Measurements from ENCODE around the gene CLPX. TPM values are rescaled to one million over a fixed set of nuclear protein-coding genes. Genes with fewer than 3 reads are reported as not detected.

The CLPX gene
- total RNA-seq, 1 experiment from 2014 or later, result 26.2 TPM

DNA sequence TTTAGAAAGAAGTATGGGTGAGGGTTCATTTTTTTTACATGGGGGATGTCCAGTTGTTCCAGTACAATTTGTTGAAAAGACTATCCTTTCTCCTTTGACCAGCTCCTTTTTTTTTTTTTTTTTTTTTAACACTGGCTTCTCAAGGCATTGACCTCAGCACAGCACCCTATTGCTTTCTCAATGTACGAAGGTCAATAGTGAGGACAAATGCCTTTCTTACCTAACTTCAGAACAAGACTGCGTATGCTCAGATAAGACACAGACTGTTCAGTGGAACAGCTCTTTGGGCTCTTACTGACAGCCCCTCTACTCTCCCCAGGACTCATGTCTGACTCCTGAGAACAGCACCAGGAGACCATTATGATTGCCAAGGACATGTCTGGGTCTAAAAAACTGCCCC, 36.6 kb upstream of the CLPX start:
- H3K27me3 ChIP-seq (ENCODE audit: low read length), result no peaks in the 10 kb centered on the region
- no peak overlapping the region for H3K9ac ChIP-seq (ENCODE audit: low read length)
- no peak overlapping the region for H3K27ac ChIP-seq (ENCODE audit: low read length)
- no peaks in the 10 kb centered on the region for H3K36me3 ChIP-seq (ENCODE audit: insufficient read depth, low read length)
- no peaks in the 10 kb centered on the region for H3K9me3 ChIP-seq (ENCODE audit: low read length)
- no peak overlapping the region for H2AFZ ChIP-seq (ENCODE audit: low read length)
- no peak overlapping the region for H3K4me3 ChIP-seq (ENCODE audit: low read length)
- no peak for DNase-seq
- no peaks in the 10 kb centered on the region for H3K4me1 ChIP-seq (ENCODE audit: low read length)
- no peaks in the 10 kb centered on the region for H3K79me2 ChIP-seq (ENCODE audit: low read length)
- H4K20me1 ChIP-seq (ENCODE audit: insufficient read depth, low read depth, low read length), result no peaks in the 10 kb centered on the region
- no peak overlapping the region for H3K4me2 ChIP-seq (ENCODE audit: low read depth, low read length, poor library complexity, severe bottlenecking)
- no peaks in the 10 kb centered on the region for H3K9me2 ChIP-seq (replicated peaks; ENCODE audit: insufficient read depth, low read length)

DNA sequence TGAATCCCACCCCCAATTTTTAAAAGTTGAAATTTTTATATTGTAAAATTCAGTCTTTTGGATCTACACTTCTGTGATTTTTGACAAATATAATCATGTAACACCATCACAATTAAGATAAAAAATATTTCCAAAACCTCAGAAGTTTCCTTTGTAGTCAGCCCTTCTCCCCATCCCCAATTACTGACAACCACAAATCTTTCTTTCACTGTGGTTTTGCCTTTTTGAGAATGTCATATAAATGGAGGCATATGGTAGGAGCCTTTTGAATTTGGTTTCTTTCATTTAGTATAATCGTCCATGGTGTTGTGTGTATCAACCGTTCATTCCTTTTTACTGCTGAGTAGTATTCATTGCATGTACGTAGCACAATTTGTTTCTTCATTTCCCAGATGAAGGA, 34.0 kb upstream of the CLPX start:
- H3K4me1 ChIP-seq (ENCODE audit: low read length), result no peaks in the 10 kb centered on the region
- H3K27ac ChIP-seq (ENCODE audit: low read length), result no peak overlapping the region
- no peaks in the 10 kb centered on the region for H3K9me3 ChIP-seq (ENCODE audit: low read length)
- H3K27me3 ChIP-seq (ENCODE audit: low read length), result no peaks in the 10 kb centered on the region
- no peak overlapping the region for H3K4me3 ChIP-seq (ENCODE audit: low read length)
- H3K9ac ChIP-seq (ENCODE audit: low read length), result no peak overlapping the region
- no peaks in the 10 kb centered on the region for H4K20me1 ChIP-seq (ENCODE audit: insufficient read depth, low read depth, low read length)
- no peak overlapping the region for H3K4me2 ChIP-seq (ENCODE audit: low read depth, low read length, poor library complexity, severe bottlenecking)
- no peaks in the 10 kb centered on the region for H3K9me2 ChIP-seq (replicated peaks; ENCODE audit: insufficient read depth, low read length)
- H3K79me2 ChIP-seq (ENCODE audit: low read length), result no peaks in the 10 kb centered on the region
- H2AFZ ChIP-seq (ENCODE audit: low read length), result no peak overlapping the region
- DNase-seq, result no peak
- H3K36me3 ChIP-seq (ENCODE audit: insufficient read depth, low read length), result no peaks in the 10 kb centered on the region

DNA sequence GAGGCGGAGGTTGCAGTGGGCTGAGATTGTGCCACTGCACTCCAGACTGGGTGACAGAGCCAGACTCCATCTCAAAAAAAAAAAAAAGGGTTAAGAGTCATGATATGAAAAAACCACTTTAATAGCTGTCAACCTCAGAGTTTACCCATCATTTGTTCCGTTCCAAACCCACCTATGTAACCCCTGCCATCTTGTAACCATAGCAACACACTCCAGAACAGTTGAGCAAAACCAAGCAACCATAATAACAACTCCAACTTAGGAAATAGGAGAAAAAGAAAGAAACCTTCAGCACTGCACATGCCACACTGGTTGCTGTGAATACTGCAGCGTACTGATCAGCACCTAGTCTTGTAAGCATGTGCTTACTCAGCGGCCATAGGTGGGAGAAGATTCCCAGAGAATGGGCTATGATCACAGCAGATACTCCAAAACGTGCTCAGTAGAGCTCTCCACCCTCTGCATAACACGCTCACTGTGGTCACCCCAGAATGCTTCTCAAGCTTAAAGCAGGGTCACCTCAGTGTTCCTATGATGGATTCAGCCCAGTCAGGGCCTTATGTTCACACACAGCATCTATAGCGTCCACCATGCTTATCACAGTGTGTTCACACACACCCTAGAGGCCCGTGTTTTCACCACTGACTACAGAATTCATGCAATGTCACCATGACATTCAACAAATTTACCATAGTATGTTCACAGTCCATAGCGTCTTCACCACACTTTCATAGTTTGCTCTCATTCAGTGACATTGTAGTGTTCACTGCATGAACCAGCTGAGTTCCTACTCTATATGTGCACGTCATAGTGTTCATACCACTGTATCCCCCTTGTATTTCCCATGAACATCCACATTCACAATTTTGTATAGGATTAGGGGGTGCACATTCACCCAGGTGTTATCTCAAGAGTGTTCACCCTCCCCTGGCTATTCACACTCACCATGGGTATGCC, 32.7 kb upstream of the CLPX start:
- no peak overlapping the region for H3K4me2 ChIP-seq (ENCODE audit: low read depth, low read length, poor library complexity, severe bottlenecking)
- H4K20me1 ChIP-seq (ENCODE audit: insufficient read depth, low read depth, low read length), result no peaks in the 10 kb centered on the region
- no peak overlapping the region for H2AFZ ChIP-seq (ENCODE audit: low read length)

DNA sequence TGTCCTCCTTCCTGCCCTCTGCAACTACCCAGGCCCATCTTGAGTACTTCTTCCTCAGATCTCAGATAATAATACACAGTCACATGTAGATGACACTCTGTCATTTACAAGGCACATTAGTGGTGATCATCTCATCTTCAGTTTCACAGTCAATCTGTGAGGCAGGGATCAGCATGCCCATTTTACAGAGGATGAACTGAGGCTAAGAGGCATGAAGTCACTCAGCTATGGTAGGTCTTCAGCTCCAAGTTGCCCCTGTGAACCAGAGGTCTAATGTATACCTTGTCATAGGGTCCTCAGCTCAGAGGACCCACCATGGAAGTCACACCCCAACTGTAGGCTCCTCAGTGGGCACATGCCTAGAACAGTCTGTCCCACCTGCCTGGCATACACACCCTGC, 30.4 kb upstream of the CLPX start:
- no peaks in the 10 kb centered on the region for H3K27me3 ChIP-seq (ENCODE audit: low read length)
- H3K27ac ChIP-seq (ENCODE audit: low read length), result no peak overlapping the region
- DNase-seq, result no peak
- no peaks in the 10 kb centered on the region for H3K79me2 ChIP-seq (ENCODE audit: low read length)
- no peaks in the 10 kb centered on the region for H4K20me1 ChIP-seq (ENCODE audit: insufficient read depth, low read depth, low read length)
- no peaks in the 10 kb centered on the region for H3K9me2 ChIP-seq (replicated peaks; ENCODE audit: insufficient read depth, low read length)
- no peak overlapping the region for H3K4me3 ChIP-seq (ENCODE audit: low read length)
- no peak overlapping the region for H3K9ac ChIP-seq (ENCODE audit: low read length)
- no peaks in the 10 kb centered on the region for H3K36me3 ChIP-seq (ENCODE audit: insufficient read depth, low read length)
- peaks cover 11% of the 10 kb centered on the region for H3K4me1 ChIP-seq (ENCODE audit: low read length)
- no peak overlapping the region for H3K4me2 ChIP-seq (ENCODE audit: low read depth, low read length, poor library complexity, severe bottlenecking)
- no peaks in the 10 kb centered on the region for H3K9me3 ChIP-seq (ENCODE audit: low read length)
- no peak overlapping the region for H2AFZ ChIP-seq (ENCODE audit: low read length)

More for the DNA sequence above, 32.7 kb upstream of the CLPX start:
- DNase-seq, result no peak
- Histone ChIP-seq H3K27me3 (ENCODE audit: low read length) (no peaks in the 10 kb centered on the region), H3K9me2 (replicated peaks; ENCODE audit: insufficient read depth, low read length) (no peaks in the 10 kb centered on the region), H3K9me3 (ENCODE audit: low read length) (no peaks in the 10 kb centered on the region), H3K4me3 (ENCODE audit: low read length) (no peak overlapping the region), H3K79me2 (ENCODE audit: low read length) (no peaks in the 10 kb centered on the region), H3K9ac (ENCODE audit: low read length) (no peak overlapping the region), H3K36me3 (ENCODE audit: insufficient read depth, low read length) (no peaks in the 10 kb centered on the region), H3K27ac (ENCODE audit: low read length) (no peak overlapping the region), H3K4me1 (ENCODE audit: low read length) (no peaks in the 10 kb centered on the region)

DNA sequence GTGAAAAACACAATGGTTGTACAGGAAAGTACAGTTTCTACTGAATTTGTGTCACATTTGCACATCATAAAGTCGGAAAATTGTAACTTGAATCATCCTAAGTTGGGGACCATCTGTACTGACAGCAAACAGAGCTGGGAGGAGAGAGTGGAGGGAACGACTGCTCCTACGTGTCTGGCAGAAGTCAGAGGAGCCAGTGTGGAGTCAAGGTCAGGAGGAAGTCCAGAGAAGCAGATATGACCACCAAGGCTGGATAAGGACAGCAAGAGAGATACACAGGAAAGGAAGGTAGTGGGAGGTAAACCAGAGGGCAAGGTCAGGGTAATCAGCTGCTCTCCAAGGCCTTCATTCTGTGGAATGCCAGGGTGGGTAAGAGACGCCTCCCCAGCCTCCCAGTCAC, 28.9 kb upstream of the CLPX start:
- Histone ChIP-seq H3K79me2 (ENCODE audit: low read length) (no peaks in the 10 kb centered on the region), H3K4me1 (ENCODE audit: low read length) (peaks cover 11% of the 10 kb centered on the region), H3K27me3 (ENCODE audit: low read length) (no peaks in the 10 kb centered on the region), H3K4me3 (ENCODE audit: low read length) (no peak overlapping the region), H3K36me3 (ENCODE audit: insufficient read depth, low read length) (no peaks in the 10 kb centered on the region), H3K9me3 (ENCODE audit: low read length) (no peaks in the 10 kb centered on the region), H3K9ac (ENCODE audit: low read length) (no peak overlapping the region), H3K9me2 (replicated peaks; ENCODE audit: insufficient read depth, low read length) (no peaks in the 10 kb centered on the region), H3K27ac (ENCODE audit: low read length) (no peak overlapping the region), H2AFZ (ENCODE audit: low read length) (no peak overlapping the region), H4K20me1 (ENCODE audit: insufficient read depth, low read depth, low read length) (no peaks in the 10 kb centered on the region), H3K4me2 (ENCODE audit: low read depth, low read length, poor library complexity, severe bottlenecking) (no peak overlapping the region)
- DNase-seq, result no peak

DNA sequence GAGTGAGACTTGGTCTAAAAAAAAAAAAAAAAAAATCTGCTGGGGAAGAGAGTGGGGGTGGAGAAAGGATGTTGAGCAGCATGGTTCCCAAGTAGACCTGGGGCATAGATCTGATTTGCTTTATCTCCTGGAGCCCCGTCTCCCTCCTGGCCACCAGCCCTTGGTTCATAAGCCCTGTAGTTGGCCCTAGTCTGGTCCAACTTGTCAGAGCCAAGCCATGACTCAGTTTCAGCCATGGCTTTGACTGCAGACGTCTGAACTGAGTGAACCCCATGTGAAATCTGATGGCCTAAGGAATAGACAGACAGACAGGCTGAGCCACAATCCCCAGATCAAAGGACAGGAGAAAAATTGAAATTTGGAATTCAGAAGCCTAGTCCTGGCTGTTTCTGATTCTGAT, 28.1 kb upstream of the CLPX start:
- Histone ChIP-seq H3K4me3 (ENCODE audit: low read length) (no peak overlapping the region), H3K27ac (ENCODE audit: low read length) (no peak overlapping the region), H3K9me3 (ENCODE audit: low read length) (no peaks in the 10 kb centered on the region), H4K20me1 (ENCODE audit: insufficient read depth, low read depth, low read length) (no peaks in the 10 kb centered on the region), H3K27me3 (ENCODE audit: low read length) (no peaks in the 10 kb centered on the region), H3K4me1 (ENCODE audit: low read length) (peaks cover 11% of the 10 kb centered on the region), H2AFZ (ENCODE audit: low read length) (no peak overlapping the region), H3K36me3 (ENCODE audit: insufficient read depth, low read length) (no peaks in the 10 kb centered on the region), H3K79me2 (ENCODE audit: low read length) (no peaks in the 10 kb centered on the region), H3K9ac (ENCODE audit: low read length) (no peak overlapping the region), H3K9me2 (replicated peaks; ENCODE audit: insufficient read depth, low read length) (no peaks in the 10 kb centered on the region), H3K4me2 (ENCODE audit: low read depth, low read length, poor library complexity, severe bottlenecking) (no peak overlapping the region)
- DNase-seq, result no peak

DNA sequence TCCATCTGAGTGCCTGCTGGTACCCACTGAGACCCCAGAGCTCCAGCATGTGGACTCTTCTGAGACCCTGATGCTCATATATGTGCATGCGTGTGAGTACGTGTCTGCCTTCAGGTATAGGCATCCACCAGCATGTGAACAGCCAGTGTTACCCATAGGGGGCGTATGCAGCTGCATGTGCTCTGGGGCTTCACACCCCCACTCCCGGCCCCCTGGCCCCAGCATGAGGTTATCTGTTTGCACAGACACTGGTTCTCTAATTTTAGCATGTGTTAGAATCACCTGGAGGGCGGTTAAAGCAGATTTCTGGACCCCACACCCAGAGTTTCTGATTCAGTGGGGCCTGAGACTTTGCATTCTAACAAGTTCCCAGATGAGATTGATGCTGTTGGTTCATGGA, 27.0 kb upstream of the CLPX start:
- Histone ChIP-seq H3K27ac (ENCODE audit: low read length) (no peak overlapping the region), H3K27me3 (ENCODE audit: low read length) (no peaks in the 10 kb centered on the region), H3K4me2 (ENCODE audit: low read depth, low read length, poor library complexity, severe bottlenecking) (no peak overlapping the region), H3K4me1 (ENCODE audit: low read length) (peaks cover 11% of the 10 kb centered on the region), H3K36me3 (ENCODE audit: insufficient read depth, low read length) (no peaks in the 10 kb centered on the region), H2AFZ (ENCODE audit: low read length) (peak overlapping the region; percentile 34; the same call in 1 of the 2 replicates), H4K20me1 (ENCODE audit: insufficient read depth, low read depth, low read length) (no peaks in the 10 kb centered on the region), H3K79me2 (ENCODE audit: low read length) (no peaks in the 10 kb centered on the region), H3K9me2 (replicated peaks; ENCODE audit: insufficient read depth, low read length) (no peaks in the 10 kb centered on the region), H3K9ac (ENCODE audit: low read length) (no peak overlapping the region), H3K4me3 (ENCODE audit: low read length) (no peak overlapping the region), H3K9me3 (ENCODE audit: low read length) (no peaks in the 10 kb centered on the region)
- DNase-seq, result peak; percentile 89

DNA sequence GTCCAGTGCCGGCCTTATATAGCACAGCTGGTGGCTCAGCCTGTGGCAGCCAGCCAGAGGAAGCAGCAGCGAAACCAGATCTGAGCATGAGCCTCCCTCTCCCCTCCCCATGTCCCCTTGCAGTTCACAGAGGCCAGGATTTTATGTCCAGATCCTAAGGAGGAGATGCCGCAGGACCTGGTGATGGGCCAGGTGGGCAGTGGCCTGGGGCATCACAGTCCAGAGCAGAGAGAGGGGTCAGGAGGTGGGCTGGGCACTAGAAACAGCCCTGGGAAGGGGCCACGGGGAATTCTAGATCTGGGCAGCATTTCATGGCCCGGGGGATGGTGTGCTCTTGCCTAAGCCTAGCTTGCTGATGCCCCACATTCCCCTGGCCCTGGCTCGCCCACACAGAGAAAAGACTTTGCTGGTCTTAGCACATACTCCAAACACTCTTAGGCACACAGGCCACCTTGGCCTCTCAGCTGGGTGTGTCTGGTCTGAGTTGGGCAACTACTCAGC, 26.4 kb upstream of the CLPX start:
- Histone ChIP-seq H3K36me3 (ENCODE audit: insufficient read depth, low read length) (no peaks in the 10 kb centered on the region), H3K4me3 (ENCODE audit: low read length) (no peak overlapping the region), H3K4me2 (ENCODE audit: low read depth, low read length, poor library complexity, severe bottlenecking) (no peak overlapping the region), H3K4me1 (ENCODE audit: low read length) (peaks cover 11% of the 10 kb centered on the region), H3K27ac (ENCODE audit: low read length) (no peak overlapping the region), H3K79me2 (ENCODE audit: low read length) (no peaks in the 10 kb centered on the region), H3K9ac (ENCODE audit: low read length) (no peak overlapping the region), H2AFZ (ENCODE audit: low read length) (peak overlapping the region; percentile 34; the same call in 1 of the 2 replicates), H3K9me2 (replicated peaks; ENCODE audit: insufficient read depth, low read length) (no peaks in the 10 kb centered on the region), H3K9me3 (ENCODE audit: low read length) (no peaks in the 10 kb centered on the region), H4K20me1 (ENCODE audit: insufficient read depth, low read depth, low read length) (no peaks in the 10 kb centered on the region), H3K27me3 (ENCODE audit: low read length) (no peaks in the 10 kb centered on the region)
- DNase-seq, result no peak
